Ovary (tissue), 3 donors: ENCODE measurements around the gene GALNT3.

Source experiments
- CTCF ChIP-seq, 3 donors: fragments of 450-650 bp in 2 of 3; fragments of 200-600 bp in 1 of 3; IDR thresholded peaks; one replicate each; pipeline versions ENCODE4 v1.5.1 to v1.8.0; 2016 to 2022; ENCODE audit warnings: antibody characterized with exemption in 3 of 3, mild to moderate bottlenecking in 1 of 3
- POLR2A ChIP-seq: fragments of 450-650 bp; IDR thresholded peaks from one replicate; pipeline ENCODE4 v1.6.1; 2017; ENCODE audit warnings: antibody characterized with exemption, mild to moderate bottlenecking, moderate library complexity
- donor health status: DM: no; HTN: no; CAD: no.

GRCh38 chr2:165772183-165772582, 21.9 kb downstream of the GALNT3 start:
- TF ChIP-seq CTCF (IDR thresholded peaks at IDR 0.05) (no peak), POLR2A (no peak)
